PFSK-1 (cell line): Measurements from ENCODE around the gene RAP1GAP2.

Experiments
- FOXP2 ChIP-seq: optimal IDR thresholded peaks from 2 replicates; pipeline ENCODE3; 2011; ENCODE audit warnings: borderline replicate concordance, control low read depth, inconsistent platforms; ENCODE audit not compliant: insufficient read depth; ENCODE audit errors: extremely low read length, extremely low read depth
- POLR2AphosphoS5 ChIP-seq: IDR thresholded peaks from 2 replicates; pipeline ENCODE4 v1.6.1; 2012; ENCODE audit warnings: low read depth, mild to moderate bottlenecking, control low read depth, low read length, moderate library complexity
- SIN3A ChIP-seq: IDR thresholded peaks from 2 replicates; pipeline ENCODE4 v1.6.1; 2012; ENCODE audit warnings: mild to moderate bottlenecking, low read length, moderate library complexity, borderline replicate concordance; ENCODE audit not compliant: insufficient read depth
- TAF1 ChIP-seq: IDR thresholded peaks from 2 replicates; pipeline ENCODE4 v1.6.1; 2012; ENCODE audit warnings: low read length, control low read depth, borderline replicate concordance; ENCODE audit not compliant: insufficient read depth
- TF ChIP-seq, protein P1 (sequence below), 2 experiments: IDR thresholded peaks; 2 replicates each; pipeline versions ENCODE4 v1.6.1 to v1.8.0; 2011 to 2012; ENCODE audit warnings: low read depth in 2 of 2, low read length in 2 of 2, control low read depth in 1 of 2, inconsistent platforms in 1 of 2, mild to moderate bottlenecking in 1 of 2, moderate library complexity in 1 of 2; ENCODE audit not compliant: insufficient read depth in 1 of 2

DNA sequence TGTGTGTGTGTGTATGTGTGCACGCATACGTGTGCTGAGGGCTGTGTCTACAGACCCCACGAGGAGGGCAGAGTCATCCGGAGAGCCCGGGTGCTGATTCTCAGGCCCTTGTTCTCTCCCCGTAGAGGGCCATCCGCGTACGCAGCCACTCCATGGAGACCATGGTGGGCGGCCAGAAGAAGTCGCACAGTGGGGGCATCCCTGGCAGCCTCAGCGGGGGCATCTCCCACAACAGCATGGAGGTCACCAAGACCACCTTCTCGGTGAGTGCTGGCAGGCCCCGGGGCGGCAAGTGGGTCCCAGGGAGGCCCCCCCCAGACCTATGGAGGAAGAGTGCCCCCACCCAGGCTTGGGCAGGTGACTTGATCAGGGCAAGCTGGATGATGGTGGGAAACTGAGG, 221.7 kb downstream of the RAP1GAP2 start:
- TF ChIP-seq SIN3A (no peak), POLR2AphosphoS5 (no peak), TAF1 (no peak), FOXP2 (no peak)
- TF ChIP-seq, protein P1, sequence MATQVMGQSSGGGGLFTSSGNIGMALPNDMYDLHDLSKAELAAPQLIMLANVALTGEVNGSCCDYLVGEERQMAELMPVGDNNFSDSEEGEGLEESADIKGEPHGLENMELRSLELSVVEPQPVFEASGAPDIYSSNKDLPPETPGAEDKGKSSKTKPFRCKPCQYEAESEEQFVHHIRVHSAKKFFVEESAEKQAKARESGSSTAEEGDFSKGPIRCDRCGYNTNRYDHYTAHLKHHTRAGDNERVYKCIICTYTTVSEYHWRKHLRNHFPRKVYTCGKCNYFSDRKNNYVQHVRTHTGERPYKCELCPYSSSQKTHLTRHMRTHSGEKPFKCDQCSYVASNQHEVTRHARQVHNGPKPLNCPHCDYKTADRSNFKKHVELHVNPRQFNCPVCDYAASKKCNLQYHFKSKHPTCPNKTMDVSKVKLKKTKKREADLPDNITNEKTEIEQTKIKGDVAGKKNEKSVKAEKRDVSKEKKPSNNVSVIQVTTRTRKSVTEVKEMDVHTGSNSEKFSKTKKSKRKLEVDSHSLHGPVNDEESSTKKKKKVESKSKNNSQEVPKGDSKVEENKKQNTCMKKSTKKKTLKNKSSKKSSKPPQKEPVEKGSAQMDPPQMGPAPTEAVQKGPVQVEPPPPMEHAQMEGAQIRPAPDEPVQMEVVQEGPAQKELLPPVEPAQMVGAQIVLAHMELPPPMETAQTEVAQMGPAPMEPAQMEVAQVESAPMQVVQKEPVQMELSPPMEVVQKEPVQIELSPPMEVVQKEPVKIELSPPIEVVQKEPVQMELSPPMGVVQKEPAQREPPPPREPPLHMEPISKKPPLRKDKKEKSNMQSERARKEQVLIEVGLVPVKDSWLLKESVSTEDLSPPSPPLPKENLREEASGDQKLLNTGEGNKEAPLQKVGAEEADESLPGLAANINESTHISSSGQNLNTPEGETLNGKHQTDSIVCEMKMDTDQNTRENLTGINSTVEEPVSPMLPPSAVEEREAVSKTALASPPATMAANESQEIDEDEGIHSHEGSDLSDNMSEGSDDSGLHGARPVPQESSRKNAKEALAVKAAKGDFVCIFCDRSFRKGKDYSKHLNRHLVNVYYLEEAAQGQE (IDR thresholded peaks at IDR 0.05; ENCODE audit: insufficient read depth in 1 of 2, low read depth in 2 of 2, low read length in 2 of 2), result no peak
